ENCODE measurements around the gene AIFM3.
A peak's percentile ranks its signal among the peaks of the same experiment; 100 is the strongest.
"Not testable (repeated sequence)": the region's sequence is repeated elsewhere in the genome, so short reads cannot be mapped to it uniquely, and the experiment has no call there.

The AIFM3 gene

GRCh38 chr22:20963201-20964052 is 3.6 kb upstream of the AIFM3 start:
- peaks cover 8% of the 10 kb centered on the region for H3K4me1 Mint-ChIP-seq
- no peaks in the 10 kb centered on the region for H3K36me3 Mint-ChIP-seq
- H3K9me3 Mint-ChIP-seq: no peaks in the 10 kb centered on the region
- H3K27ac Mint-ChIP-seq: no peak overlapping the region
- H3K4me3 Mint-ChIP-seq: peak overlapping the region; percentile 24
- peaks cover 3% of the 10 kb centered on the region for H3K27me3 Mint-ChIP-seq

GRCh38 chr22:20964090-20964798 is 2.8 kb upstream of the AIFM3 start:
- Mint-ChIP-seq H3K9me3 (no peaks in the 10 kb centered on the region), H3K27ac (no peak overlapping the region), H3K27me3 (peaks cover 2% of the 10 kb centered on the region), H3K36me3 (no peaks in the 10 kb centered on the region), H3K4me1 (peaks cover 8% of the 10 kb centered on the region), H3K4me3 (peak overlapping the region; percentile 76)

GRCh38 chr22:20964799-20965103 is 2.3 kb upstream of the AIFM3 start:
- Mint-ChIP-seq H3K9me3 (no peaks in the 10 kb centered on the region), H3K36me3 (no peaks in the 10 kb centered on the region), H3K4me1 (peaks cover 8% of the 10 kb centered on the region), H3K27me3 (peaks cover 2% of the 10 kb centered on the region), H3K4me3 (peak overlapping the region; percentile 76), H3K27ac (no peak overlapping the region)

DNA sequence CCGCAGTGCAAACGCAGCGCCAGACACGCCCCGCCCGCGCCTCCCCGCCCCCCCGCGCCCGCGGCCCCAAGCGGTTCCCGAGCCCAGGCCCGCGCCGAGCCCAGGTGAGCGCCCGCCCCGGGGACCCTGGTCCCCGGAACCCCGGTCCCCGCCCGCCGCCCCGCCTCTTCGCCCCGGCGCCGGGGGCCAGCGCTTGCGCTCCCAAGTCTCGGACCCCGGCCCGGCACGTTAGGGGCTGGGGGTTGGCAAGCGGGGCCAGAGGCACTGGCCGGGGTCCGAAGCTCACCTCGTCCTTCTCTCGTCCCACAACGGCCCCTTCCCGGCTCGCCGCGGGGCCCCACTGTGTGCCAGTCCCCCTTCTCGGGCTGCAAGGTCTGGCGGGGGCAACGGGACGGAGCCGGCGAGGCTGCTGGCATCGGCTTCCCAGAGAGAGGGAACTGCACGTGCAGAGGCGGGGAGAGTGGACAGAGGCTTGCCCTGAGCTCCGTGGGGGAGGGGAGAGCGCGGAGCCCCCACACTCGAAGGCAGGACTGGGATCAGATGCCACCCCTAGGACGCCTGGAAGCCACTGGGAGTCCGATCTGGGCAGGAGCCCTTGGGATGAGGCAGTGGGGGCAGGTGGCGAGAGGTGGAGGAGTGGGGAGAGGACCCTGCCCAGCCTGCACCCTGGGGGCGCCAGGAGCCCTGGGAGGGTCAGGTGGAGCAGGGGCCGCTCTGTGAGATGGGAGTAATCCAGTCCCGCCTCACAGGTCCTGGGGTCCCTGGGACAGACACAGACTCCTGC is 1.8 kb upstream of the AIFM3 start:
- Mint-ChIP-seq H3K27ac (no peak overlapping the region), H3K27me3 (peaks cover 2% of the 10 kb centered on the region), H3K4me1 (peaks cover 8% of the 10 kb centered on the region), H3K36me3 (no peaks in the 10 kb centered on the region), H3K4me3 (no peak overlapping the region), H3K9me3 (no peaks in the 10 kb centered on the region)

GRCh38 chr22:20965888-20966855 is 883 bp upstream of the AIFM3 start:
- no peak overlapping the region for H3K27ac Mint-ChIP-seq
- peaks cover 8% of the 10 kb centered on the region for H3K4me1 Mint-ChIP-seq
- H3K4me3 Mint-ChIP-seq: no peak overlapping the region
- no peaks in the 10 kb centered on the region for H3K36me3 Mint-ChIP-seq
- no peaks in the 10 kb centered on the region for H3K9me3 Mint-ChIP-seq
- peaks cover 2% of the 10 kb centered on the region for H3K27me3 Mint-ChIP-seq

DNA sequence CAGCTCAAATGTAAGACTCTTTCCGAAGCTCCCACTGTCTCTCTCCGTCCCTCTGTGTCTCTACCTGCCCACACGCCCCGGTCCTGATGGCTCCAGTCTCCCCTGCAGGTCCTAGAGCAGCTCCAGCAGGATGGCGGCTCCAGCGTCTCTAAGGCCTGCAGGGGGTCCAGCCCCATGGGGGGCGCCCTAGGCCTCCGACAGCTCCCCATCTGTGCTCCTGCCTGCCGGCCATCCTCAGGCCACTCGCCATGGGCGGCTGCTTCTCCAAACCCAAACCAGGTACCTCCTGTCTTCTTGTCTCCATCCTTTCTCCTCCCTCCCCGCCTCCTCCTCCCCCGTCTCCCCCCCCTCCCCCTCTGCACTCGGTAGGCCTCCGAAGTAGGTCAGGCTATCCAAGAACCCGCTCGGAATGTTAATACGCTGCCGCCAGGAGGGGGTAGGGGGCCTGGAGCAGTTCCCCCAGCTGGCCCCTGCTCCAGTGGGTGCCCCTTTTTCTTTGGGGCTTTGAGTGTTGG is 699 bp downstream of the AIFM3 start:
- Mint-ChIP-seq H3K27ac (no peak overlapping the region), H3K27me3 (peaks cover 2% of the 10 kb centered on the region), H3K4me1 (peaks cover 8% of the 10 kb centered on the region), H3K9me3 (no peaks in the 10 kb centered on the region), H3K36me3 (no peaks in the 10 kb centered on the region), H3K4me3 (no peak overlapping the region)

DNA sequence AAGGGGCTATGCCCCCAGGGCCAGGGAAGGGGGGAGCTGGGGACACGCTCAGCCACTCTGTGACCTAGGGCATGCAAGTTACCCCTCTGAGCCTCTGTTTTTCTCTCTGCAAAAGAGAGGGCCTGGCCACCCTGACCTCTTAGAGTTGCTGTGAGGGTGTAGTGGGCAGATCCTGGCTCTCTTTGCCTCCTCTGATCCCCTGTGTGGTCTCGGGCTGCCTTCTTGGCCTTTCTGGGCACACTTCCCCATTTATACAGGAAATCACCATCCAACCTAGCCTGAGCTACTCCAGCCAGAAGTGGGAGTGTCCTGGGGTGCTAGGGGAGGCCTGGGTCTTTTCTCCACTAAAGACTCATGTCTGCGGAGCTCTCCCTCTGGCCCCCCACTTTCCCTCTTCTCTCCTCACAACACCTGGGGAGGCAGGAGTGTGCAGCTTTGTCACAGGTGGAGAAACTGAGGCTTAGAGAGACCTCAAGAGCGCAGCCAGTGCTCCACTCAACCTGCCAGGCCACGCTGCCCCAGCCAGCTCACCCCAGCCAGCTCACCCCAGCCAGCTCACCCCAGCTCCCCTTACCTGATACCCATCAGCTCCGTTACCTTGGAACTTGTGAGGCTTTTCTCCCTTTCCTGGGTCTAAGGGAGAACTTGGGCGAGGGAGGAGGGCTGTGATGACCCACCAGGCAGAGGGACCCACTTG is 1.4 kb downstream of the AIFM3 start:
- Mint-ChIP-seq H3K4me3 (no peak overlapping the region), H3K27me3 (peaks cover 2% of the 10 kb centered on the region)

GRCh38 chr22:20970939-20971657 is 4.0 kb downstream of the AIFM3 start:
- Mint-ChIP-seq H3K4me1 (no peaks in the 10 kb centered on the region), H3K27me3 (no peaks in the 10 kb centered on the region), H3K27ac (no peak overlapping the region), H3K4me3 (no peak overlapping the region), H3K36me3 (no peaks in the 10 kb centered on the region), H3K9me3 (no peaks in the 10 kb centered on the region)

More for the DNA sequence above, 1.4 kb downstream of the AIFM3 start:
- no peaks in the 10 kb centered on the region for H3K36me3 Mint-ChIP-seq
- H3K9me3 Mint-ChIP-seq: no peaks in the 10 kb centered on the region
- H3K4me1 Mint-ChIP-seq: peaks cover 8% of the 10 kb centered on the region
- no peak overlapping the region for H3K27ac Mint-ChIP-seq

- not testable (repeated sequence) for H3K27me3 Mint-ChIP-seq, H3K4me3 Mint-ChIP-seq, H3K36me3 Mint-ChIP-seq, H3K27ac Mint-ChIP-seq, H3K4me1 Mint-ChIP-seq, H3K9me3 Mint-ChIP-seq
Measured at GRCh38 chr22:20972014-20972694, 5.1 kb downstream of the AIFM3 start.

DNA sequence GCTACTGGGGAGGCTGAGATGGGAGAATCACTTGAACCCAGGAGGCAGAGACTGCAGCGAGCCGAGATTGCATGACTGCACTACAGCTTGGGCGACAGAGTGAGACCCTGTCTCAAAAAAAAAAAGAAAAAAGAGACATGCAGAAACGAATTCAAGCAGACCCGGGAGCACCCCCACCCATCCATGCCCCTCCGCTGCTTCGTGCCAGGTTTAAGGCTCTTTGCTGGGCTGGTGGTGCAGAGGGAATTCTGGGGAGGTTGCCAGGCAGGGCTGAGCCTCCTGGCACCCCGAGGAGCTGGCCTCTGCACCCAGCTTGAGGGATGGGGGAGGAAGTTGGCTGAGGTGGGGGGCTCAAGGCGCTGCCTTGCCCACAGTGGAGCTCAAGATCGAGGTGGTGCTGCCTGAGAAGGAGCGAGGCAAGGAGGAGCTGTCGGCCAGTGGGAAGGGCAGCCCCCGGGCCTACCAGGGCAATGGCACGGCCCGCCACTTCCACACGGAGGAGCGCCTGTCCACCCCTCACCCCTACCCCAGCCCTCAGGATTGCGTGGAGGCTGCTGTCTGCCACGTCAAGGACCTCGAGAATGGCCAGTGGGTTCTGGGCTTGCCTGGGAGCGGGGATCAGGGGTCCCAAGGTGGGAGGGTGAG is 6.0 kb downstream of the AIFM3 start:
- Mint-ChIP-seq H3K4me1 (no peaks in the 10 kb centered on the region), H3K27me3 (no peaks in the 10 kb centered on the region), H3K27ac (no peak overlapping the region), H3K36me3 (no peaks in the 10 kb centered on the region), H3K4me3 (no peak overlapping the region), H3K9me3 (no peaks in the 10 kb centered on the region)

GRCh38 chr22:20973634-20974286 is 6.7 kb downstream of the AIFM3 start:
- no peak overlapping the region for H3K27ac Mint-ChIP-seq
- no peaks in the 10 kb centered on the region for H3K36me3 Mint-ChIP-seq
- H3K9me3 Mint-ChIP-seq: no peaks in the 10 kb centered on the region
- H3K27me3 Mint-ChIP-seq: no peaks in the 10 kb centered on the region
- H3K4me3 Mint-ChIP-seq: no peak overlapping the region
- H3K4me1 Mint-ChIP-seq: peaks cover under 1% of the 10 kb centered on the region

GRCh38 chr22:20974336-20974955 is 7.4 kb downstream of the AIFM3 start:
- Mint-ChIP-seq H3K4me1 (peaks cover 7% of the 10 kb centered on the region), H3K27ac (no peak overlapping the region), H3K4me3 (no peak overlapping the region), H3K27me3 (no peaks in the 10 kb centered on the region), H3K9me3 (no peaks in the 10 kb centered on the region), H3K36me3 (no peaks in the 10 kb centered on the region)
